SKM-1 (cell line): ENCODE measurements around the gene ZNF503.

ENCODE experiments used
- DNase-seq: peaks from one replicate; lab custom pipeline; 2025; ENCODE audit not compliant: unreplicated experiment; lab: John Stamatoyannopoulos, UW

The ZNF503 gene

DNA sequence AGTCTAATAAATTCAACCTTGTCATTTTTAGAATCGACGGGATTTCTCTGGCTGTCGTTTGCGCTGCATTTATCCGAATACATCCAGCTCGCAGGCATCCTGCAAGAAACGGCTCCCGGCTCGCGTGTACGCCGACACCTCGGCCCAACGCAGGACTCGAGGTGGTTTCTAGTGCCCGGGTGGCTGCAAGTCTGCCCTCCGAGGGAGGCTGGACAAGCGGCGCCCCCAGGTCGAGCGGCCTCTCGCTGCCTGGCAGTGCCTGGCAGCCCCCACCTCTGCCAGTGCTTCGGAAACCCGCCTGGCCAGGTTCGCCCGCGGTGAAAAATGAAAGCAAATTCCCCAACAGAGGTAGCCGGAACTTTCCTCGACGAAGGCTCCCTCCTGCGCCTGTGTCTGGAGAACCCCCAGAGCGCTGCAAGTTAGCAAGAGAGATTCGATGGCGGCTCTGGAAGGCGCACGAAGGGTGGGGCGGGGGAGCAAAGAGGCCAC, 5.7 kb upstream of the ZNF503 start:
- no peak for DNase-seq

DNA sequence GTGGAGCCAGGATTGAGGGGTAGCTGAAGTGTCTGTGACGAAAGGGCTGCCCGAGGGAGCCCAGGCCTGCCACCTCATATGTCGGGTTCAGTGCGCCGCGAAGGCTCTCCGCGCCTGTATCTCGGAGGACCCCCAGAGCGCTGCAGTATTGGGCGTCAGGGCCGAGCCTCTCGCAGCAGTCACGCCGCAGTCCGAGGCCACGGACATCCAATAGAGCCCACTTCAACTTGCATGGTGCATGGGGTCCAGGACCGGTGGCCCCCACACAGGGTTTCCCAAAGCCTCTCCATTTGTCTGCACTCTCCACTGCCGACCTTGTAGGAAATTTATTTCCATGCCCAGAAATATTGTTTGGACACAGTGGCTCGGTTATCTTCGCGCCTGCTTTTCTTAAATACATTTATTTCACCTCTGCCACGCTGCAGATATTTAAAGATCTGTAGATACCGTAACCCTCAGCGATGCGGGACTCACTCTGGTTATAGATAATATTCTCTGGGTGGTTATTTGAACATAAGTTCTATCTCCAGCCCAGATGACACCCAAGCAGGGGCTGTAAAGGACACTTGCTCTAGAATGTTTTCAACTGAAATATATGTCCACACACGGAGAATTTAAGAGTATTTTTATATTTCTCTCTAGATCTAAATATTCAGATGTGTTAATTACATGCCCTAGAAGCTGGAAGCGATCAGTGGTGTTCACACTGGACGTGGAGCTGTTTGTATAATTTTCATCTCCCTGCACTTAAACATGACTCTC, 5.1 kb upstream of the ZNF503 start:
- DNase-seq, result no peak

DNA sequence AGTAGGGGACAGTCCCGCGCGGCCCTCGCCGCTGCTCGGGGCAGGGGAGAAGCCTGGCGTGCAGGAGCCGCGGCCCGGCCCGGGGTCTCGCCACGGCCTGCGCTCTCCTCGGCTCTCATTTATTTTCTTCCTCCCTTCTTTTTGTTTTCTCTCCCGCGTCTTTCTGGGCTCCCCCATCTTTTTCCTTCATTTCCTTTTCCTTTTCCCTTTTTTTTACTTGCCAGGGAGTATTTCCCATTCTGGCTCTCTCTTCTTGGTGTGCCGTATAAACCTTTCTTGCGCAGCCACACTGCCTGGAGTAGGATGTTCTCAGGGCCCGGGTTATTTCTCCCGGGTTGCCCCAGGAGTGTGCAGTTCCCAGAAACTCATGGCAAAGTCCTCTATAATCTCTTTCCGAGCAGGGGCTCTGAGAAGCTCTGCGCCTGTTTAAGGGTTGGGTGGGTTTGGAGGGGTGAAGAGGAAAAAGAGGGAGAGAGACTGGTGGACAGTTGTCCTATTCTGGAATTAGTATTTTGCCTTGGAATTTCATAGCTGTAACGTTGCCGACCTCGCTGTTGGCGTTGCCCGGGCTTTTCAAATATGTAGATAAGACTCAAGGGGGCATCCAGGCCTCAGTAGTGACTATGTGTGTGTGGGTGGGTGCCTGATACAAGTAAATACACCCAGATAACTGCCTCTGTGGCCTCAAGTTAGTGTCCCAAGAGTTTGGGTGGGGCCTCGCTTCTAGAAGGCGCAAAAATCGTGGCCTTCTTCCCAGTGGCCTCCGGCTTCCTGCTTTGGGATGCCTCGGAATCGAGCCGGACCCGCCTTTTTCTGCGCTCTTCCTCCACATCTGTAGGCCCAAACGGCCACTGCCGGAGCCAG, 4.3 kb upstream of the ZNF503 start:
- DNase-seq, result no peak

DNA sequence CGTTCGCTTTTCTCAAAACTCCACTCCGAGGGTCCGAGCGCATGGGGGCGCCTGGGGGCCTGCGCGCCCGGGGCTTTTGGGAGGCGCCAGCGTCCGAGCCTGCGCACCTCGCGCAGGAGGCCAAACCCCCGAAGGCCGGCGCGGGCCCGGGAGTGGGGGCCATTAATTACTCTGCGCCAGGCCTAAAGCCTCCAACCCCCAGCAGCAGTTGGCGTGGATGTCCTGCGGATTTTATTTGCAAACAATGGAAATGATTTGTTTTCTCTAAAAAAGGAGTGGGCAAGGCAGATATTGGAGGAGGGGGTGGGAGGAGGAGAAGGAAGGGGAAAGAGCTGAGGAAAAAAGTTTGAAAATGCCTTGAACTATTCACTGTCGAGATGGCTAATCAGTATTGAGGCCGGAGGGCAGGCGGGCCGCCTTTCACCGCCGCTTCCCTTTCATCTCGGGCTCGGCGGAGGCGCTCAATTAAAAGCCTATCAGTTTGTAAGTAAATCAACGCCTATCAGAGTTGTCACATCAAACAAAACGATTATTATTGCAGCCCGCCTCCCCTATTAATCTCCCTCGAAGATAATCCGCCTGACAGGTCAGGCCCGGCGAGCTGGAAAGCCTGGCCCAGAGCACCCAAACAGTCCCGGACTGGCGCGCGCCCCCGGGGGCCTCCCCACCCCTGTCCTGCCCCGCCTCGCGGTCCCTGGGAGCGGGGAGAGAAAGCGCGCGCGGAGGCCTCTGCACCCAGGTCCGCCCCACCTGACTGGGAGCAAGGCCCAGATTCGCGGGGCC, 3.4 kb upstream of the ZNF503 start:
- DNase-seq, result no peak

DNA sequence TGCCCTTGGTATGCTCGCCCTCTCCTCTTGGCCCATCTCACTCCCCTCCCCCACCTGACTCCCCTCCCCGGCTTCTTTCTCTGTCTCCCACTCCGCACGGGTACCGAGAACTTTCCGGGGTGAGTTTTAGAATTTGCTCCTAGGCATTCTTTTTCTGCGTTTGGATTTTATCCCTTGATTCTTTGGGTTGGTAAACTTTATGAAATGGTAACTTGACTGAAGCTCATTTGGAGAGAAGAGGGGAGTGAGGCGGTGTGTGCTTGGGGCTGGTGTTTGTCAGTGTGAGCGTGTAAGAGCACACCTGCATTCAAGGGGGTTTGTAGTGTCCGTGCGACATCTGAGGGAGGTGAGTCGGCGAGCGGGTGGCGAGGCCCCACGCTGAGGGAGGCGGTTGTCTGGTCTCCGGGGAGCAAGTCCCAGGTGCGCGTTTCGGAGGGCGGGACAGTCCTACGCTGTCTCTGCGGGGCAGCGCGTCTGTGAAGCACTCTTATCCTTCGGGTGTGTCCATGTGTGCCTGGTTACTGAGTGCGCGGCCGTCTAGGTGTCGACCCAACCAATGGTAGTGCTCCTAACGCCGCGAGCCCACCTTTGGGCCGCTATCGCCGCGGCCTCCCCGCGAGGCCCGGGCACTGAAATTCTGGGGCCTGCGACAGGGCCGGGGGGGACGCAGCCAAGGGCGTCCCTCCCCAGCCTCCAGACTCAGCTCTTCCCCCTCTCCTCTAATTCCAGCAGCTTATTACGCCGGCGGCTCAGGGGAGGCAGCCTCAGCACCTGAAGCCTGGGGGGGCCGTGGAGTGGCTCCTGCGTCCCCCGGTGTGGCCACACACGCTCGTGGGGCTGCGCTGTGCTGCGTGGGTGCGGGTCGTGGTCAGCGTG, 2.6 kb upstream of the ZNF503 start:
- no peak for DNase-seq

DNA sequence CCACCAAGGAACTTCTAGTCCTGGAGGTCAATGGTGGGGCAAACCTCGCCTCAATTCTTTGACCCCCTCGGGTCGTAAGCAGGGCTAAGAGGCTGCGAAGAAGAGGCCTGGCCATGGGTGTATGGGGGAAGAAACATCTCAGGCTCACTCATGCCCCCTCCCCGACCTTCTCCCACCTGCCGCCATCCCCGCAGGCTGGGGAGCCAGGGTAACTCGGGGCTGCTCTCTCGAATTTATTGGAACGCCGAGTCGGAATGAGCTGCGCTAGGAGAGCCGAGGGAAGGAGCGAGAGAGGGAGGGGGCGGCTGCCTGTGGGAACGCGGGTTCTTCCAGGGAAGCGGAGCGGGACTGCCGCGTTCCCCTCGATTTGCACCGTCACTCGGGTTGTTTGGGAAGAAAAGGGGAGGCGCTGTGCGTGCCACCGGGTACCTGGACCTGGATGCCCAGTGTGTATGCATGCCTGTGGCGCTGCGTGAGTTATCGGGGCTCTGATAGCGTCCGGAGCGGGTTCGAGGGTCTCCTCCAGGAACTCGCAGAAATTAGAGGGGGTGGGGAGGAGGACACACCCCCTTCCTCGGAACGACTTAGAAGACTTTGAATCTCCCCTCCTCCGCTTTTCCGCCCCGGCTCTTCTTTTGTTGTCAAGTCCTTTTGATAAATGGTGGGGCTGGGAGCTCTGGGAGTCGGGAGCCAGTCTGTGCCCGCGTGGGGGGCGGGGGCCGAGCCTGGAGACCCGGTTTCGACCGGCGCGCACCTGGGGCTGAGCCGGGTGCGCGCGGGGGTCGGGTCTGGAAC, 1.8 kb upstream of the ZNF503 start:
- DNase-seq, result no peak

DNA sequence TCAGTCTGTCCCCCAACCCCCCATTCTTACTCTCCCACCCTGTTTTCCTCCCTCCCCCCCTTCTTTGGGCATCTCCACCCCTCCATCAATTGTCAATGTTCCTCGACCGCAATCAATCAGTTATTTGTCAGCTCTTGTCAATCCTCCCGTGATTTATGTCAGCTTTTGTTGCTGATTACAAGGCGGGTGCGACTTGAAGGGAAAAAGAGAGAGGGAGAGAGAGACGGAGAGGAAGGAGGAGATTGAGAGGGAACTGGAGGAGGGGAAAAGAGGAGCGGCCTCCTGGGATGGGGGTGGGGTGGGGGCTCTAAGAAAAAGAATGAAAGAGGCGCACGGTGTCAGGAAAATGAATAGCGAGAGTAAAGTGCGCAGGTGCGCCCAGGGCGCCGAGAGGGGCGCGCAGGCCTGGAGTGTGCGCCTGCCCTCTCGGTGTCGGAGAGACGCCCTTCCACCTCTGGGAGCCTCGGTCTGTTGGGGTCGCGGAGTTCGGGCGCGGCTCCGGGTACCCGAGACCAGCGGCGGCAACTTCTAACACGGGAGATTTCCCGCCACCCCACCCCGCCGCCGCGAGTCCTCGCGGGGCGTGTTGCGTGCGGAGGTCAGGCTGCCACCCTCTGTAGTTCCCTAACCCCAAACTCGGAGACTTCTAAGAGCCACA, 1.1 kb upstream of the ZNF503 start:
- DNase-seq, result no peak

DNA sequence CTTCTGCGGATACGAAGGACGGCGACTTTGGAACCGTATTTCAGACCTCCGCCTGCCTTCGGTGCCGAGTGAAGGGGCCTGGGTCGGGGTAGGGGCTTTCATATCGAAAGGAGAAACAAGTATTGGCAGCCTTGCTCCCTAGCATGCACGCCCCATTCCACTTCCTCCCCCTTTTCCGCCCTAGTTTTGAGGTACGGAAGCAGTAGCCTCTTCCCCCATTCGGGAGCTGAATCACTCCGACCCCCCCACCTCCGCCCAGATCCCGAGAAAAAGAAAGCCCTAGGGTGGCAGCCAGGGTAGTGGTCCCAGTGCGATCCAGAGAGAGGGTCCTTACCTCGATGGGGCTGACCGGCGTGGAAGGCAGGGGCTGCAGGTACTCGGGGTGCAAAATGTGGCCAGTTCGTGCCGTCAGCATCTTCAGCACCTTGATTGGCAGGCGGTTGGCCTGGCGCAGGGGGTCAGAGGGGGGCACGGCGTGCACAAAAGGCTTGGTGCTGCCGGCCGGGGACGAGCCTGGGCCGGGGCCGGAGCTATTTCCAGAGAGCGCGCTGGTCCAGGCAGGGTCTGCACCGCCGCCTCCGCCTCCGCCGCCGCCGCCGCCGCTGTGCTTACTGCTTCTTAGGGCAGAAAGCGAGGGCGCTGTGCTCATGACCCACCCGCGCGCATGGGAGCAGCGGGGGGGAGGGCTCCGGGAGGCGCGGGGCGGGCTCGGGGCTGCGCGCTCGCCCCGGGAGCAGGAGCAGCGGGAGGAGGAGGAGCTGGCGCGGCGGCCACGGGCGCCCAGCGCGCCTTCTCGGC, 594 bp downstream of the ZNF503 start:
- DNase-seq, result no peak

DNA sequence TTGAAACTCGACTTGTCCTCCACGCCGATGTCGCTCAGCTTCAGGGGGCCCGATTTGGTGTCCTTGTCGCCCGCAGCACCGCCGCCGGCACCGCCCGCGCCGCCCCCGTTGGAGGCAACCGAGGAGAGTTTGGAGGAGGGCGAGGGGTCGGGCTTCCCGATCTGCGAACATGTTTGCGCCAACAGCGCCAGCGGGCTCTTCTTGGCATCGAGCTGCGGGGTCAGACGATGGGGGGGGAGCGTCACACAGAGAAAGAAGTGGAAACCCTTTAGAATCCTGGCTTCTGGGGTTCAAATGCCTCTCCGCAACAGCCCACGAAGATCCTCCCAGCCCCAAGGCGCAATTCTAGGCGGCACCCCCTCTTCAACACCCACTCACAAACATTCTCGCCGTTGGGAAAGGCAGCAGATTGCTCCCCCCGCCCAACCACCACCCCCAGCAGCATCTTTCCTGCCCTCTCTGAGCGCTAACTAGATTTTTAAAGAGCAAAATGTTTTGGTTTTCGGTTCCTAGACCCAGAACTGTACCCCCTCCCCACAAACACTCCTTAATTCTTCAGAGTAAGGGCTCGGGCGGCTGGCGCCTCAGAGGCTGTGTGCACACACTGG, 1.3 kb downstream of the ZNF503 start:
- no peak for DNase-seq

DNA sequence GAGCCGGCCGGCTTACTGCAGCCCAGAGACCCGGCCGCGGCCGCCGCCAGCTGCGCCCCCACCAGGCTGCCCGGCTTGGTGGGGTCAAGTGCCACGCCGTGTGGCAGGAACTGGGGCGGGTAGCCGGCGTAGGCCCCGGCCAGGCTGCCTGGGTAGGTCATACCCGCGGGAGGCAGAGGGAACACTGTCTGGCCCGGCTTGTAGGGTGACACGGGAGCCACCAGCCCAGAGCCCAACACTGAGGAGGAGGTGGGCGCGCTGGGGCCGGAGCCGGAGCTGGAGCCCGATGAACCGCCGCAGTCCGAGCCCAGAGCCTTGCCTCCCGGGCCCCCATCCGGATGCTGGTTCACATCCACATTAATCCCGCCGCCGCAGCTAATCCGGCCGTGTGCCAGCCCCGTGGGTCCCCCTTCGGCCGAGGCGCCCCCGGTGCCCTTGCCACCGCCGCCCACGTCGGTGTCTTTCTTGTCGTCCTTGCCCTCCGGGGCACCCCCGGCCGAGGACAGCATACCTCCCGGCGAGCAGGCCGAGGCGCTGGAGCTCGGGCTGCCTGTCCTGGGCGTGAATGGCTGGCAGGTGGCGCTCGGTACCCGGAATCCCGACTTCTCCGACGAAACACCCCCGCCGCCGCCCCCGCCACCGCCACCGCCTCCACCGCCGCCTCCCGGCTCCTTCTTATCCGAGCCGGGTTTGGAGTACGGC, 2.0 kb downstream of the ZNF503 start:
- DNase-seq, result peak; percentile 70

DNA sequence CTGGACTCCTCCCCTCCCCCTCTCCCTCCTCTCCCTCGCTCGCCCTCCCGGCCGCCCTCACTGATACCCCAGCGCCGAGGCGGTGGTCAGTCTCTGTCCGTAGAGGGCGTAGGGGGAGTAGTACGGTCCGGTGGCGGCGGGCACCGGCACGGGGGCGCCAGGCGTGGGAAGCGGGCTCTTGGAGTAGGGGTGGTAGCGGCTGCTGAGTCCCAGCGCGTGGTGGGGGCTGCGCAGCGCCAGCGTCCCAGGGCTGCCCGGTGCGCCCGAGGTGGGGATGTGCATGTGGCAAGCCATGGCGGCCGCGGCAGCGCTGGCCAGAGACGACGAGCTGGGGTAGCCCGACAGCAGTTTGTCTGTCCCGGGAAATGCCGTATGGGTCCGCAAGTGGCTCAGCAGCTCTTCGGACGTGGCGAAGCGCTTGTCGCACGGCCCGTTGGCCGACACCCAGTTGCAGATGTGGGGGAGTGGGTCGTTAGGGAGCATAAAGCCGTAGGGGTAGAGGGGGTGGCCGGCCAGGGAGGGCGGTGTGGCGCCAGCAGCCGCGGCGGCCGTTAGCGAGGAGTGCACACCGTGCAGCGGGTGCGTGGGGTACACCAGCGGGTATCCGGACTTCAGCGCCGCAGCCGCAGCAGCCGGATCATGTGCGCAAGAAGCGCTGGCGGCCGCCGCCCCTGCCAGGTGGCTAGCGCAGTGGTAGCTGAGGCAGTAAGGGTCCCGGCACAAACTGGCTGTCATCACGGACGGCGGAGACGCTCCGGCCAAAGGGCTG, 2.7 kb downstream of the ZNF503 start:
- DNase-seq, result no peak

DNA sequence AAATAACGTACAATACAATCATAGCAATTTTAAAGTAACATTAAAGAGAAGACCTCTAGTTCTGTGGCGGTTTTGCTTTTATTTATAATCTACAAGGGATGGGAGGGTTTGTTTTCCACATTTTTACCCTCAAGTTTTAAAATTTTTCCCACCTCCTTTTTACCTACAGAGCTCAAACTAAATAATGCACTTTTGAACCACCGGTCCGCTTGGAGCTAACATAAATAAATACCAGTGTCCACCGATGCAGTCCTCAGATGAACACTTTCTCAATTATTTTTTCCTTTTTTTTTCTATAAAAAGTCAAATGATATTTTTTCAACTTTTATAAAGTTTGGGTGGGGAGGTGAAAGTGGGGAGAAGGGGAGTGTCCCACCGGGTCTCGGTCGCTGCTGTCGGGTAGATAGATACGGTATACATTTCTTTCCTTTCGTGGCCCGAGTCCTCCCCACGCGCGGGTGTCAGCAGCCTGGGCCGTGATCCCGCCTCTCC, 3.3 kb downstream of the ZNF503 start:
- DNase-seq, result no peak

DNA sequence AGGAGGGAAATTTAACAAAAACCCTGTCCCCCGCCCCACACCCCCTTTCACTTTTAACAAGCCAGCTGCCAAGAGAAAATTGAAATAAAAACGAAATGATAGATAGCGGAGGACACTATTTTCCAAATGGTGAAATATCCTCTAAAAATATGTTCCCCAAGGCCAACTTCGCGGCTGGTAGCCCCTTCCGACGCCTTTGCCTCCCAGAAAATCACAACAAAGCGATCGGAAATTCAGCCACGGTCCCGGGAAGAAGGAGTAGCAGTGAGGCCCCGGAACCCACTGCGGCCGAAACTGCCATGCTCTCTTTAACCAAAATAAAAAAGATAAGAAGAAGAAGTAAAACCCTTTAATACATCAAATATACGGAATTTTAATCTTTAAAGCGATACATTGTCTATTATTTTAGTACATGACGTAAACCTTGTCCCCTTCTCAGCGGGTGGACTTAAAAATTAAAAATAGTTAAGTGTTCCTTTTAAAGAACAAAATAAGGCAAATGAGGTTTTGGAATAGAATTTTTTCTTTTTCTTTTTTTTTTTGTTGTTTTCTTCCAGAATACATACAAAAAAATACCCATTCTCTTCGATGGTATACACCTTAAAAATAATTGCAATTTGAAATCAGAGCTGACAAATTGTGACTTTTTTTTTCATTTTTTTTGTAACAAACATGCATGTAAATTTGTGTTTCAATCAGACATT, 3.9 kb downstream of the ZNF503 start:
- DNase-seq, result no peak

DNA sequence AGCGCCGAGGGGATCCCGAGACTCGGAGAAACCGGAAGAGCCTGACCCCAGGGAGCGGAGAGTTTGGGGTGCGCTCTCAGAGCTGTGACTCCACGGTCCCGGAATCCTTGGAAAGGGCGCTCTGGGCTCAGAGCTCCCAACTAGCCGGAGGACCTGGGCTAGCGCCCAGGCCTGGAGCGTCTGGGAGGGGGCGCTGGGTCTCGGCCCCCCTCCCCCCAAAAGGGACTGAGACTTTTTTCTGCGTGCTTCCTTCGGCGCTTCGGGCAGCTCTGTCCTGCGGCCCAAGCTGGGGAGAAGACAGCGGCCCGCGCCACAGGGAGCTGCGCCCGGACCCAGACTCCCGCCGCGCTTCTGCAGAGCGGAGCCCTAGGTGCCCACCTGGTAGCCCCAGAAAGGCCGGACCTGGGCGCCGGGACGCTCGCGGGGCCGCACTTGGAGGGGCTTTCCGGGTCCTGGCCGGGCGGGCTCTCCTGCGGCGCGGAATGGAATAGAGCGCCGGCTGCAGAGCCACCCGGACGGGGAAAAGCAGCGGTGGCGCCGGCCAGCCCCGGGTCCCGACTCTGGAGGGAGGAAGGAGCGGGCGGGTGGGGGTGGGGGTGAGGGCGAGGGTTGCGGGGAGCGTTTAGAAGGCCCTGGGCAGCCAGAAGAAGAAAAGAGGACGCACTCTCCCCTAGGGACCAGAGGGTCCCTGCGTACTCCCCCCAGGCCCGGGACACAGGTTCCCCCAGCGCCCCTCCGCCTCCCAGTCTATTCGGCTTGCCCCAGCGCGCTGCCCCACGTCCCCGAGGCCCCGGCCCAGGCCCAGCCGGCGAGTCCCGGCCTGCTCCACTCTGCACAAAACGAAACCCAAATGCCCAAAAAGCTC, 4.7 kb downstream of the ZNF503 start:
- no peak for DNase-seq
